Mammary epithelial cell (primary cell): ENCODE results near the gene GCAT.

Source experiments
- CTCF ChIP-seq, 2 donors: IDR thresholded peaks in 1 of 2; conservative IDR thresholded peaks in 1 of 2; 2 replicates each; pipeline ENCODE4 v1.5.1; 2011 to 2012; ENCODE audit warnings: inconsistent platforms in 2 of 2, low read length in 2 of 2, mild to moderate bottlenecking in 2 of 2, control low read depth in 1 of 2, low read depth in 1 of 2; ENCODE audit not compliant: insufficient read depth in 1 of 2; ENCODE audit errors: extremely low read depth in 1 of 2
- EZH2 ChIP-seq: IDR thresholded peaks from 2 replicates; pipeline ENCODE4 v1.6.1; 2012; ENCODE audit warnings: low read length, inconsistent platforms, borderline replicate concordance

GRCh38 chr22:37827056-37827455, 19.3 kb downstream of the GCAT start:
- TF ChIP-seq CTCF (conservative IDR thresholded peaks at IDR 0.05 in 1 of 2, IDR thresholded peaks at IDR 0.05 in 1 of 2; ENCODE audit: extremely low read depth in 1 of 2, insufficient read depth in 1 of 2, low read depth in 1 of 2, low read length in 2 of 2) (no peak), EZH2 (no peak)
